GM19099 (cell line): ENCODE measurements around the gene UBN1.

Source experiments
- POLR2A ChIP-seq: IDR thresholded peaks from 3 replicates; pipeline ENCODE4 v1.6.1; 2011; ENCODE audit warnings: low read depth; ENCODE audit not compliant: insufficient read length; ENCODE audit errors: extremely low read depth

The UBN1 gene

GRCh38 chr16:4805231-4805630 lies 42.0 kb upstream of the UBN1 start:
- no peak for TF ChIP-seq POLR2A

GRCh38 chr16:4806280-4806679 lies 41.0 kb upstream of the UBN1 start:
- TF ChIP-seq POLR2A = no peak

GRCh38 chr16:4811242-4811641 lies 36.0 kb upstream of the UBN1 start:
- TF ChIP-seq POLR2A = no peak

GRCh38 chr16:4811773-4812172 lies 35.5 kb upstream of the UBN1 start:
- no peak for TF ChIP-seq POLR2A

- no peak for TF ChIP-seq POLR2A
Measured at GRCh38 chr16:4813251-4814003, 33.9 kb upstream of the UBN1 start.

- no peak for TF ChIP-seq POLR2A
Measured at GRCh38 chr16:4814046-4814445, 33.2 kb upstream of the UBN1 start.

GRCh38 chr16:4814542-4815173 lies 32.6 kb upstream of the UBN1 start:
- TF ChIP-seq POLR2A = no peak

GRCh38 chr16:4820652-4821051 lies 26.6 kb upstream of the UBN1 start:
- no peak for TF ChIP-seq POLR2A

GRCh38 chr16:4825196-4825595 lies 22.1 kb upstream of the UBN1 start:
- no peak for TF ChIP-seq POLR2A

GRCh38 chr16:4826526-4826925 lies 20.8 kb upstream of the UBN1 start:
- TF ChIP-seq POLR2A = no peak

- TF ChIP-seq POLR2A = no peak
Measured at GRCh38 chr16:4826980-4827379, 20.3 kb upstream of the UBN1 start.

GRCh38 chr16:4828567-4829321 lies 18.5 kb upstream of the UBN1 start:
- no peak for TF ChIP-seq POLR2A

- TF ChIP-seq POLR2A = no peak
Measured at GRCh38 chr16:4830408-4830807, 16.9 kb upstream of the UBN1 start.

- TF ChIP-seq POLR2A = no peak
Measured at GRCh38 chr16:4831616-4832015, 15.7 kb upstream of the UBN1 start.

- no peak for TF ChIP-seq POLR2A
Measured at GRCh38 chr16:4832698-4833343, 14.5 kb upstream of the UBN1 start.
